Measurements from ENCODE around the gene TRIM27. TPM values are rescaled to one million over a fixed set of nuclear protein-coding genes. Genes with fewer than 3 reads are reported as not detected.
A peak's percentile ranks its signal among the peaks of the same experiment; 100 is the strongest.

Gene TRIM27
- total RNA-seq, 1 donor from 2014 or later, result 81.7 TPM

DNA sequence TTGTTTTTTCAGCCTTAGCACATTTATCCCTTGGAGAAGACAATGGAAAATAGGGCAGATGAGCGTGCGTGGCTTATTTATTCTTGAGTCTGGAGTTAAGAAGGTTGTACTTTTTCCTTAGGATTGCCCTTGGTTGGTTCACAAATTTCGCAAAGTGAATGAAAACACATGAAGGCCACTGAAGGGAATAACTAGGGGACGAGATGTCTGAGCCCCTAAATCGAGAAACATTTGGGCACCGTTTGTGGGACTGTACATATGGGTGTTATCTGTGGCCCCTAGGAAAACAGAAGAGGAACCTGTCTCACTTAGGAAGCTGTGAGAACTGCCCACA is 19.4 kb upstream of the TRIM27 start:
- Mint-ChIP-seq H3K27me3 (ENCODE audit: low read depth) (peaks cover 41% of the 10 kb centered on the region), H3K36me3 (ENCODE audit: low read depth) (peaks cover 3% of the 10 kb centered on the region), H3K4me1 (peaks cover 45% of the 10 kb centered on the region), H3K9me3 (peaks cover 4% of the 10 kb centered on the region), H3K27ac (ENCODE audit: unreplicated experiment) (no peak overlapping the region), H3K4me3 (peak overlapping the region; percentile 91)
- DNase-seq (ENCODE audit: low read depth, low spot score), result no peak
- TF ChIP-seq CTCF (conservative IDR thresholded peaks at IDR 0.05), result no peak

GRCh38 chr6:28941684-28942448 is 18.1 kb upstream of the TRIM27 start:
- peaks cover 41% of the 10 kb centered on the region for H3K4me1 Mint-ChIP-seq
- H3K27me3 Mint-ChIP-seq (ENCODE audit: low read depth), result peaks cover 41% of the 10 kb centered on the region
- H3K9me3 Mint-ChIP-seq, result peaks cover 4% of the 10 kb centered on the region
- no peak overlapping the region for H3K27ac Mint-ChIP-seq (ENCODE audit: unreplicated experiment)
- TF ChIP-seq CTCF (conservative IDR thresholded peaks at IDR 0.05), result no peak
- H3K4me3 Mint-ChIP-seq, result peak overlapping the region; percentile 91
- peaks cover 3% of the 10 kb centered on the region for H3K36me3 Mint-ChIP-seq (ENCODE audit: low read depth)
- no peak for DNase-seq (ENCODE audit: low read depth, low spot score)

- H3K27ac Mint-ChIP-seq (ENCODE audit: unreplicated experiment), result peak overlapping the region; percentile 54
- TF ChIP-seq CTCF (conservative IDR thresholded peaks at IDR 0.05), result peak; percentile 6
- peak; percentile 66 for DNase-seq (ENCODE audit: low read depth, low spot score)
- H3K4me1 Mint-ChIP-seq, result peaks cover 36% of the 10 kb centered on the region
- H3K27me3 Mint-ChIP-seq (ENCODE audit: low read depth), result peaks cover 41% of the 10 kb centered on the region
- peaks cover 3% of the 10 kb centered on the region for H3K36me3 Mint-ChIP-seq (ENCODE audit: low read depth)
- peaks cover 4% of the 10 kb centered on the region for H3K9me3 Mint-ChIP-seq
- H3K4me3 Mint-ChIP-seq, result peak overlapping the region; percentile 91
Measured at GRCh38 chr6:28940858-28941683, 17.3 kb upstream of the TRIM27 start.

GRCh38 chr6:28940294-28940857 is 16.6 kb upstream of the TRIM27 start:
- Mint-ChIP-seq H3K4me3 (peak overlapping the region; percentile 91), H3K27ac (ENCODE audit: unreplicated experiment) (peak overlapping the region; percentile 54), H3K36me3 (ENCODE audit: low read depth) (peaks cover 3% of the 10 kb centered on the region), H3K4me1 (peaks cover 36% of the 10 kb centered on the region), H3K27me3 (ENCODE audit: low read depth) (peaks cover 41% of the 10 kb centered on the region), H3K9me3 (peaks cover 4% of the 10 kb centered on the region)
- TF ChIP-seq CTCF (conservative IDR thresholded peaks at IDR 0.05), result no peak
- DNase-seq (ENCODE audit: low read depth, low spot score), result peak; percentile 48

GRCh38 chr6:28933069-28933468 is 9.3 kb upstream of the TRIM27 start:
- peak overlapping the region; percentile 8 for H3K4me3 Mint-ChIP-seq
- DNase-seq (ENCODE audit: low read depth, low spot score), result no peak
- H3K27ac Mint-ChIP-seq (ENCODE audit: unreplicated experiment), result no peak overlapping the region
- H3K9me3 Mint-ChIP-seq, result no peaks in the 10 kb centered on the region
- no peaks in the 10 kb centered on the region for H3K36me3 Mint-ChIP-seq (ENCODE audit: low read depth)
- peaks cover 3% of the 10 kb centered on the region for H3K27me3 Mint-ChIP-seq (ENCODE audit: low read depth)
- no peak for TF ChIP-seq CTCF (conservative IDR thresholded peaks at IDR 0.05)
- H3K4me1 Mint-ChIP-seq, result peaks cover 2% of the 10 kb centered on the region
